GM23338 (cell line): Measurements from ENCODE around the gene PIAS1.

Experiments
- CREB1 ChIP-seq: fragments of 250-450 bp; sonication (Bioruptor Pico); IDR thresholded peaks from 2 replicates; pipeline ENCODE4 v1.5.0; 2020; ENCODE audit warnings: low read depth, mild to moderate bottlenecking, moderate library complexity
- CTCF ChIP-seq, 2 experiments: fragments of 200-600 bp in 1 of 2; sonication (generic) in 1 of 2; conservative IDR thresholded peaks; 2 replicates each; pipeline versions ENCODE4 v1.5.1 to v1.6.1; 2016 to 2017; ENCODE audit warnings: antibody characterized with exemption in 2 of 2, low read depth in 2 of 2, mild to moderate bottlenecking in 2 of 2, moderate library complexity in 1 of 2
- EZH2 ChIP-seq: fragments of 200-600 bp; sonication (generic); IDR thresholded peaks from one replicate; pipeline ENCODE4 v1.8.0; 2017; ENCODE audit warnings: antibody characterized with exemption, mild to moderate bottlenecking, low read depth; ENCODE audit not compliant: unreplicated experiment
- EZH2phosphoT487 ChIP-seq: fragments of 200-600 bp; sonication (generic); IDR thresholded peaks from one replicate; pipeline ENCODE4 v1.8.1; 2018; ENCODE audit warnings: antibody characterized with exemption; ENCODE audit not compliant: unreplicated experiment
- POLR2AphosphoS5 ChIP-seq: IDR thresholded peaks from 2 replicates; pipeline ENCODE4 v1.6.1; 2016; ENCODE audit warnings: antibody characterized with exemption, low read depth
- REST ChIP-seq: IDR thresholded peaks from one replicate; pipeline ENCODE4 v1.6.1; 2018; ENCODE audit warnings: antibody characterized with exemption; ENCODE audit not compliant: unreplicated experiment

GRCh38 chr15:68019814-68020525 is 34.1 kb upstream of the PIAS1 start:
- TF ChIP-seq REST (no peak), CTCF (conservative IDR thresholded peaks at IDR 0.05; ENCODE audit: low read depth in 2 of 2) (no peak), EZH2 (no peak), EZH2phosphoT487 (no peak), POLR2AphosphoS5 (no peak), CREB1 (CRISPR knock-in tag) (no peak)
